Measurements from ENCODE around the gene SHKBP1.

The SHKBP1 gene

DNA sequence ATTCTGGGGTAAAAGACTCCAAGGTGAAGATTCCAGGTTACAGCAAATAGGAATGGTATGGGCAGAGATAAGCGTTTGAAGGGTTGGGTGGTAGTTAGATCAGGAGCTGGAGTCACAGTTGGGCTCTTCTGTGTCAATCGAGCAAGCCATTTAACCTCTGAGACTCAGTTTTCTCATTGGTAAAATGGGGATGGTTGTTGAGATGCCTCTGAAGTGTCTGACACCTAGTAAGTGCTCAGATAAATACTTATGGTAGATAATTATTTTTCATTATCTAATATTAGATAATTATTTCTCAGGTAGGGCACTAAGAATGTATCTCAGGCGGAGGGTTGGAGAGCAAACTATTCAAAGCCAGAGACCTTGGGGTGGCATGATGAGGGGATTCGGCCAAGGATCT lies 32.3 kb downstream of the SHKBP1 start:
- TF ChIP-seq, protein P1, sequence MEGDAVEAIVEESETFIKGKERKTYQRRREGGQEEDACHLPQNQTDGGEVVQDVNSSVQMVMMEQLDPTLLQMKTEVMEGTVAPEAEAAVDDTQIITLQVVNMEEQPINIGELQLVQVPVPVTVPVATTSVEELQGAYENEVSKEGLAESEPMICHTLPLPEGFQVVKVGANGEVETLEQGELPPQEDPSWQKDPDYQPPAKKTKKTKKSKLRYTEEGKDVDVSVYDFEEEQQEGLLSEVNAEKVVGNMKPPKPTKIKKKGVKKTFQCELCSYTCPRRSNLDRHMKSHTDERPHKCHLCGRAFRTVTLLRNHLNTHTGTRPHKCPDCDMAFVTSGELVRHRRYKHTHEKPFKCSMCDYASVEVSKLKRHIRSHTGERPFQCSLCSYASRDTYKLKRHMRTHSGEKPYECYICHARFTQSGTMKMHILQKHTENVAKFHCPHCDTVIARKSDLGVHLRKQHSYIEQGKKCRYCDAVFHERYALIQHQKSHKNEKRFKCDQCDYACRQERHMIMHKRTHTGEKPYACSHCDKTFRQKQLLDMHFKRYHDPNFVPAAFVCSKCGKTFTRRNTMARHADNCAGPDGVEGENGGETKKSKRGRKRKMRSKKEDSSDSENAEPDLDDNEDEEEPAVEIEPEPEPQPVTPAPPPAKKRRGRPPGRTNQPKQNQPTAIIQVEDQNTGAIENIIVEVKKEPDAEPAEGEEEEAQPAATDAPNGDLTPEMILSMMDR (IDR thresholded peaks at IDR 0.05; ENCODE audit: low read length, missing control alignments): no peak
- DNase-seq (ENCODE audit: low read depth): no peak
- H3K4me3 ChIP-seq (replicated peaks; ENCODE audit: low read depth, low read length): no peak overlapping the region

DNA sequence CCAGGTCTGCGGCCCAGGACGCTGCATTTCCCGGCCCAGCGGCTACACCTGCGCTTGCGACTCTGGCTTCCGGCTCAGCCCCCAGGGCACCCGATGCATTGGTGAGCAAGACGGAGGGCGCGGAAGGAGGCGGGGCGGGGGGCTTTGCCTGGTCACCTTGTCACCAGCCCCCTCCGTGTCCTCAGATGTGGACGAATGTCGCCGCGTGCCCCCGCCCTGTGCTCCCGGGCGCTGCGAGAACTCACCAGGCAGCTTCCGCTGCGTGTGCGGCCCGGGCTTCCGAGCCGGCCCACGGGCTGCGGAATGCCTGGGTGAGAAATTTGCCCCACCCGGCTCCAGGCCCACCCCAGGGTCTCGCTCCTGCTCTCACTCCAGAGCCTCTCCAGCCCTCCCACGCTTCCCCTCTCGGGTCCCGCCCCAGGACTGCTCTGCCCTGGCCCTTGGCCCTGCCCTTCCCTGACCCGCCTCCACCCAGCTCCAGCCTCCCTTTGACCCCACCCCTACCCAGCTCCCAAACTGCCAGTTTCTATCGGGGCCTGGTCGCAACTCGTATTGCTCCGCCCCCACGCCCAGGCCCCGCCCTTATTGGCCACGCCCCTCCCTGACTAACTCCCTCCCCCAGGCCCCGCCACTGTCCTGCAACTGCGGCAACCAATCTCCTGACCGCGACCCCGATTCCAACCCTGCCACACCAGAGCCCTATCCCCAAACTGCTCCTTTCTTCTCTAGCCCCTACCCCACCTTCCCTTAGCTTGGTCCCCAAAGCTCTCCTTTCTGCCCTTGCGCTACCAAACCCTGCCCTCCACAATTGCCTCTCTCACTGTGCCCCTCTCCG lies 33.1 kb downstream of the SHKBP1 start:
- TF ChIP-seq, protein P1 (IDR thresholded peaks at IDR 0.05; ENCODE audit: low read length, missing control alignments): no peak
- DNase-seq (ENCODE audit: low read depth): no peak
- H3K4me3 ChIP-seq (replicated peaks; ENCODE audit: low read depth, low read length): no peak overlapping the region

DNA sequence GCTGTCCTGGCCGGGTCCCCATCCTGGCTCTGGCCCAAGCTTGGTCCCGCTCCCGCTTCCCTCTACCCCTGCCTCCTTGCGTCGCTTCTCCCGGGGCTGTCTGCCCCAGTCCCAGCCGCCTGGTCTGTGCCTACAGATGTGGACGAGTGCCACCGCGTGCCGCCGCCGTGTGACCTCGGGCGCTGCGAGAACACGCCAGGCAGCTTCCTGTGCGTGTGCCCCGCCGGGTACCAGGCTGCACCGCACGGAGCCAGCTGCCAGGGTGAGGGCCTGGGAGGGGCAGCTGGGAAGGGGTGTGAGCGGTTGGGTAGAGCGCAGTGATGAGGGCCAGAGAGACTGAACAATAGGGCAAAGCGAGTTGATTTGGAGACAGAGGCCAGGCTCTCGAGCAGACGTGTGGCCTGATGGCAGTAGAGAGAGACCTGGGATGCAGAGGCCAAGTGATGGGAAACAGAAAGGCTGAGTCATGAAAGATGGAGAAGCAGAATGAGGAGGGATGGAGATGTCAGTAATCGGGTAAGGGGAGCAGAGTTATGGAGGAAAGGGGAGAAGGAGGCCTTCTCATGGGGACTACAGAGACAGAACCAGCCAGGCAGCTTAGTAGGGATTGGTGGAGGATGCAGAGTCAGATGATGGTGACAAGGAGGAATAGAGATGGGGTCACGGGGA lies 33.9 kb downstream of the SHKBP1 start:
- TF ChIP-seq, protein P1 (IDR thresholded peaks at IDR 0.05; ENCODE audit: low read length, missing control alignments): no peak
- no peak overlapping the region for H3K4me3 ChIP-seq (replicated peaks; ENCODE audit: low read depth, low read length)
- DNase-seq (ENCODE audit: low read depth): no peak

DNA sequence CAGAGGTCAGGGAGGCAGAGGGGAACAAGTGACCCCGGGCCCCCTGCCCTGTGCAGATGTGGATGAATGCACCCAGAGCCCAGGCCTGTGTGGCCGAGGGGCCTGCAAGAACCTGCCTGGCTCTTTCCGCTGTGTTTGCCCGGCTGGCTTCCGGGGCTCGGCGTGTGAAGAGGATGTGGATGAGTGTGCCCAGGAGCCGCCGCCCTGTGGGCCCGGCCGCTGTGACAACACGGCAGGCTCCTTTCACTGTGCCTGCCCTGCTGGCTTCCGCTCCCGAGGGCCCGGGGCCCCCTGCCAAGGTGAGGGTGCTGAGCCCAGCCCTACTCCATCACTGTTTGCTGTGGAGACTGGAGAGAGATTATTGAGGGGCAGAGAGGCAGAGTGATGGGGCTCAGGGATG lies 34.4 kb downstream of the SHKBP1 start:
- no peak for DNase-seq (ENCODE audit: low read depth)
- no peak overlapping the region for H3K4me3 ChIP-seq (replicated peaks; ENCODE audit: low read depth, low read length)
- TF ChIP-seq, protein P1 (IDR thresholded peaks at IDR 0.05; ENCODE audit: low read length, missing control alignments): no peak

DNA sequence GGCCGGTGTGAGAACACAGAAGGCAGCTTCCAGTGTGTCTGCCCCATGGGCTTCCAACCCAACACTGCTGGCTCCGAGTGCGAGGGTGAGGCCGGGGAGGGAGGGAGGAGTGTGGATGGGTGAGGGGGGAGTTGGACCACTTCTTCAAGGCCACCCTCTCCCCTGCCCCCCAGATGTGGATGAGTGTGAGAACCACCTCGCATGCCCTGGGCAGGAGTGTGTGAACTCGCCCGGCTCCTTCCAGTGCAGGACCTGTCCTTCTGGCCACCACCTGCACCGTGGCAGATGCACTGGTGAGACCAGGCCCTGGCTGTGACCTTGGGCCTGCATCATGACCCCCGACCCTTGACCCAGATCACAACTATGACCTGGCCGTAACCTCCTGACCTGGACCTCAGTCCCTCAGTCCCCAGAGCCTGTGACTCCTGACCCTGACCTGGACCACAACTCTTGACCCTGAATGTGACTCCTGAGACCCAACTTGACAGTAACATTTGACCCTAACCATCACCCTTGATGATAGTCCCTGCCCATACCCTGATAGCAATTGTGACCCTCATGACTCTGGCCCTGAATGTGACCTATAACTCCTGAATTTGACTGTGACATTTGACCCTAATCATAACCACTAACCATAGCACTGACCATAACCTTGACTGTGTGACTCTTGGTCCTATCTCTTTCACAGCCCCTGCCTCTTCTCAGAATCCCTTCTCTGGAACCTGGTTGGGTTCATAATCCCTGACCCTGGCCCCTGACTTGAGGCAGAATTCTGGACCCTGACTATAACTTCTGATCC lies 35.4 kb downstream of the SHKBP1 start:
- H3K4me3 ChIP-seq (replicated peaks; ENCODE audit: low read depth, low read length): no peak overlapping the region
- no peak for DNase-seq (ENCODE audit: low read depth)
- TF ChIP-seq, protein P1 (IDR thresholded peaks at IDR 0.05; ENCODE audit: low read length, missing control alignments): no peak

DNA sequence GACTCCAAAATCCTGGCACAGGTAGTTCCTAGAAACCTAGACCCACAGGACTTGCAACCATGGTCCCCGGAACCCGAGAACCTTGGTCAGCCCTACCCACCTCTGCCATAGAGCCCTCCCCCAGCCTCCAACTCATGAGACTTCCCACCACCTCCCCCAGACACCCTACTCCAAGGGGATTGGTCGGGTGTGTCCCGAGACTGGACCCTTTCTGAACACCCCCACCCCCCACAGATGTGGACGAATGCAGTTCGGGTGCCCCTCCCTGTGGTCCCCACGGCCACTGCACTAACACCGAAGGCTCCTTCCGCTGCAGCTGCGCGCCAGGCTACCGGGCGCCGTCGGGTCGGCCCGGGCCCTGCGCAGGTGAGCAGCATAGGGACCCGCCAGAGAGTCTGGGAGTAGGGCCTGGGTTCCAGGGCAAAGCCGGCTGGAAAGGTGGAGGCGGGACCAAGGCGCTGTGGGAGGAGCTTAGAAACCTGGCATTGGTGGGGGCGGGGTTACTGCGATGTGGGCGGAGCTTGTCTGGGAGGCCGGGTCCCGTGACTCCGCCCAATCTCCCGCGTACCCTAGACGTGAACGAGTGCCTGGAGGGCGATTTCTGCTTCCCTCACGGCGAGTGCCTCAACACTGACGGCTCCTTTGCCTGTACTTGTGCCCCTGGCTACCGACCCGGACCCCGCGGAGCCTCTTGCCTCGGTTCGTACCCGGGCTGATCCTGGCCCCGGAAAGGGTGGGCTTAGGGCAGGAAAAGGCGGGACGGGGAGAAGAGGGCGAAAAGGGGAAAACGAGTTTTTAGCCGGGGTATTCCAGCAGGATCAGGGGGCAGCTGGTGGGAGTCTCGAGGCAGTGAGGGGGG lies 36.4 kb downstream of the SHKBP1 start:
- TF ChIP-seq, protein P1 (IDR thresholded peaks at IDR 0.05; ENCODE audit: low read length, missing control alignments): no peak
- peak; percentile 48 for DNase-seq (ENCODE audit: low read depth)
- H3K4me3 ChIP-seq (replicated peaks; ENCODE audit: low read depth, low read length): peak overlapping the region; percentile 92
